Naive thymus-derived CD4-positive, alpha-beta T cell (primary cell): ENCODE results near the gene EIF4B. TPM values are rescaled to one million over a fixed set of nuclear protein-coding genes. Genes with fewer than 3 reads are reported as not detected.

Source experiments
- ATAC-seq: fragments of 150-1000 bp; cut with Tn5 transposase; 2 replicates; pipeline ENCODE4 v1.10.0; 2021; ENCODE audit warnings: mild to moderate bottlenecking, moderate library complexity
- CTCF ChIA-PET: fragments of 350-600 bp; sonication (Branson Sonifier 250); formaldehyde crosslinking; loops from one replicate; lab custom pipeline; 2021; ENCODE audit warnings: antibody characterized with exemption; lab: Charles Lee
- POLR2A ChIA-PET: fragments of 350-600 bp; sonication (Branson Sonifier 250); formaldehyde crosslinking; loops from one replicate; lab custom pipeline; 2021; ENCODE audit warnings: antibody characterized with exemption, inconsistent platforms; lab: Charles Lee
- DNase-seq, 9 donors: peaks; one replicate each; pipeline versions ENCODE4 v3.0.0 to v3.0.0-alpha.2; 2020 to 2022; ENCODE audit warnings: mixed read lengths in 1 of 9
- H3K27ac ChIP-seq: one replicate; pipeline ENCODE4 v1.7.0; 2013; ENCODE audit warnings: mild to moderate bottlenecking, low read depth, low read length, moderate library complexity
- H3K27me3 ChIP-seq, 2 donors: one replicate each; pipeline ENCODE4 v1.7.0; 2013; ENCODE audit warnings: low read length in 2 of 2, mild to moderate bottlenecking in 2 of 2, moderate library complexity in 2 of 2; ENCODE audit not compliant: control insufficient read depth in 2 of 2, insufficient read depth in 2 of 2
- H3K36me3 ChIP-seq, 3 experiments: 1 replicate in 2 of 3; 2 replicates in 1 of 3; pipeline ENCODE4 v1.7.0; 2013; ENCODE audit warnings: low read length in 3 of 3, mild to moderate bottlenecking in 3 of 3, moderate library complexity in 1 of 3; ENCODE audit not compliant: insufficient read depth in 3 of 3, control insufficient read depth in 2 of 3
- H3K4me1 ChIP-seq, 2 donors: one replicate each; pipeline ENCODE4 v1.7.0; 2013; ENCODE audit warnings: low read length in 2 of 2, mild to moderate bottlenecking in 2 of 2, moderate library complexity in 1 of 2; ENCODE audit not compliant: control insufficient read depth in 2 of 2, insufficient read depth in 2 of 2
- H3K4me3 ChIP-seq: 2 replicates; pipeline ENCODE4 v1.7.0; 2013; ENCODE audit warnings: mild to moderate bottlenecking, low read length
- H3K9me3 ChIP-seq, 3 experiments: 1 replicate in 2 of 3; 2 replicates in 1 of 3; pipeline ENCODE4 v1.7.0; 2013; ENCODE audit warnings: low read length in 3 of 3; ENCODE audit not compliant: control insufficient read depth in 2 of 3
- H3K27ac Mint-ChIP-seq, 9 donors: one replicate each; pipeline ENCODE4 v1.8.0; 2020 to 2022; ENCODE audit warnings: mixed read lengths in 9 of 9, mild to moderate bottlenecking in 8 of 9, moderate library complexity in 5 of 9, inconsistent platforms in 2 of 9
- H3K27me3 Mint-ChIP-seq, 5 donors: one replicate each; pipeline ENCODE4 v1.8.0; 2021 to 2022; ENCODE audit warnings: mixed read lengths in 5 of 5, mild to moderate bottlenecking in 1 of 5
- H3K36me3 Mint-ChIP-seq, 5 donors: one replicate each; pipeline ENCODE4 v1.8.0; 2020 to 2022; ENCODE audit warnings: mixed read lengths in 5 of 5, mild to moderate bottlenecking in 3 of 5, inconsistent platforms in 1 of 5
- H3K4me1 Mint-ChIP-seq, 7 donors: one replicate each; pipeline ENCODE4 v1.8.0; 2020 to 2022; ENCODE audit warnings: mixed read lengths in 7 of 7, mild to moderate bottlenecking in 3 of 7, inconsistent platforms in 1 of 7
- H3K4me3 Mint-ChIP-seq, 10 donors: one replicate each; pipeline ENCODE4 v1.8.0; 2020 to 2022; ENCODE audit warnings: mild to moderate bottlenecking in 10 of 10, mixed read lengths in 10 of 10, moderate library complexity in 6 of 10, inconsistent platforms in 2 of 10
- H3K9me3 Mint-ChIP-seq, 11 donors: one replicate each; pipeline ENCODE4 v1.8.0; 2020 to 2022; ENCODE audit warnings: mixed read lengths in 11 of 11, mild to moderate bottlenecking in 4 of 11, inconsistent platforms in 1 of 11, moderate library complexity in 1 of 11
- intact Hi-C, 2 donors: fragments of 100-400 bp; cut with micrococcal nuclease; formaldehyde crosslinking; loops; one replicate each; pipeline ENCODE4 v1.15.1; 2023
- polyA plus RNA-seq, 2 donors: library from polyadenylated mRNA; unstranded; fragments of 300-500 nt; fragmentation: Illumina TruSeq; gene quantifications; one replicate each; pipeline ENCODE4 v1.2.3, GENCODE V29; 2021
- total RNA-seq, 6 experiments: library from RNA in 5 of 6; stranded (reverse) in 5 of 6; gene quantifications; 1 replicate in 5 of 6; 2 replicates in 1 of 6; pipeline ENCODE4 v1.2.3 and lab custom pipeline; 2021 to 2026

EIF4B gene
- total and polyA plus RNA-seq, 7 experiments from 2014 or later: 134 to 919 (median 613) TPM

DNA sequence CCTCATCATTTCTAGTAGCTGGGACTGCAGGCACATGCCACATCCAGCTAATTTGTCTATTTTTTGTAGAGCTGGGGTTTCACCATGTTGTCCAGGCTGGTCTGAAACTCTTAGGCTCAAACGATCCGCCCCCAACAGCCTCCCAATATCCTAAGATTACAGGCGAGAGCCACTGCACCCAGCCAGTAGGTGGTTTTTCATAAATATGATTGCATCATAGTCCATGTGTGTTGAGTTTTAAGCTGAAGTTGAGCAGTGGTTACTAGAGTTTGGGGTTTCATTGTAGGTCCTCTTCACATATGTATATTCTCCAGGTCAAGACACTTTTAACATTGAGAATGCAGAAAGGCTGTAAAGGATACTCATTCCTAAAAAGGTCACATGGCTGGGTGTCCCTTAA, 30.5 kb downstream of the EIF4B start:
- Histone ChIP-seq H3K4me1 (peaks cover 0 to 6% of the 10 kb centered on the region in 2 donors), H3K9me3 (no peaks in the 10 kb centered on the region), H3K27ac (no peak overlapping the region), H3K36me3 (peaks cover 14 to 69% (median 48%) of the 10 kb centered on the region in 3 experiments), H3K4me3 (no peak overlapping the region), H3K27me3 (no peaks in the 10 kb centered on the region)
- intact Hi-C loops: no loop called here
- Mint-ChIP-seq H3K4me1 (peaks cover 12 to 32% (median 13%) of the 10 kb centered on the region in 7 donors), H3K4me3 (no peak overlapping the region), H3K27me3 (no peaks in the 10 kb centered on the region), H3K27ac (no peak overlapping the region), H3K36me3 (peaks cover 14 to 45% (median 26%) of the 10 kb centered on the region in 5 donors), H3K9me3 (no peaks in the 10 kb centered on the region)
- CTCF ChIA-PET: interaction anchor here (0.6 to 1.5 kb wide), 2 partner anchors 9 to 144 kb away, joined by 5 read pairs; no protein-coding TSS in a partner anchor
- POLR2A ChIA-PET: interaction anchor here (0.7 to 0.8 kb wide), 2 partner anchors 17 to 248 kb away, joined by 3 read pairs; no protein-coding TSS in a partner anchor
- ATAC-seq (no peak), DNase-seq (no peak)

DNA sequence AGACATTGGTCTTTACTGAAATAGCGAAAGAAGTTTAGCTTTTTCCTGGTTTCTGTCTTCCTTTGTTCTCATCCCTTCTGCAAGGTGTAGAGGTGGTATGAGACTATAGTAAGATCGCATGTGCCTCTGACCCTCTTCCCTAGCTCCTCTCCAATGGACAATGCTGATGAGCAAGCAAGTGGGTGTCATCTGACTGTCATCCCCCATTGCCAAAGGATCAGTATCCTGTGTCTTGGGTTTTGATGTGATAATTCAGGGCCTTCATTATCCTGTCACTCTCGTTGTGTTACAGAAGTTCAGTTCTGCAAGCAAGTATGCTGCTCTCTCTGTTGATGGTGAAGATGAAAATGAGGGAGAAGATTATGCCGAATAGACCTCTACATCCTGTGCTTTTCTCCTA, 33.6 kb downstream of the EIF4B start:
- H3K36me3 Mint-ChIP-seq: peaks cover 4 to 36% (median 15%) of the 10 kb centered on the region in 5 donors

DNA sequence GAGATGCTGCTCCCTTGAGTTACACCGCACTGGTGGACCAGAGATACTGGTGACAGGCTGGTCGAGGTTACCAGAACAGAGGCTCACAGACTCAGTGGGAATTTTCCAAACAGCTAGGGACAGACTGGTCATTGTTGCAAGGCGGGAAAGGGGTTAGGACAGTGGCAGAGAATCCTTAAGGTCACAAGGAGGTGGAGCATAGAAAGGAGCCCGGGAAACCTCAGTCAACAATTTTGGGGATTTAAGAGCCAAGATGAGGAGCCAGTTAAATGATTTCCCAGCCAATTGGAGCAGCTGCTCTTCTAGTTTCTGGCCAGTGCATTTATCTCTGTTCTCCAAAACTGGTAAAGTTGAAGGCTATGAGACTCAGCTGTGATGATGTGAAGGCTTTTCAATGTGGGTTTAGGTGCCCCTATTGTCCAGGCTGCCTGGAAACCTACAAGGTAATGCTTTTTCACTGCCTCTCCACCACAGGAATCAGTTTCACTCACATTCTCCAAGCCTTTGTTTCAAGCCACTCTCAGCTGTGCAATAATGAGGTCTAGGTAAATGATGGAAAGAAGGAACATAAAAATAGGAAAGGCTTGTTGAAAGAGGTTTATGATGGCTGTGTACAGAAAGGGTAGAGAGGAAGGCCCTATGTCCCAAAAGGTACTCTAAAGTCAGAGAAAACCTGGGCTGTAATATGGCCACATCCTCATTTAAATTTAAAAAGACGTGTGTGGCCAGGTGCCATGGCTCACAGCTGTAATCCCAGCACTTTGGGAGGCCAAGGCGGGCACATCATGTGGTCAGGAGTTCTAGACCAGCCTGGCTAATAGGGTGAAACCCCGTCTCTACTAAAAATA, 36.6 kb downstream of the EIF4B start:
- Mint-ChIP-seq H3K27ac (peak overlapping the region in 4 of 9 donors; percentile 11 to 76 (median 54)), H3K36me3 (peaks cover 4 to 26% (median 11%) of the 10 kb centered on the region in 5 donors), H3K27me3 (peaks cover 0 to 13% (median 0%) of the 10 kb centered on the region in 5 donors), H3K4me3 (peak overlapping the region in 1 of 10 donors; percentile 23), H3K9me3 (no peaks in the 10 kb centered on the region), H3K4me1 (peaks cover 13 to 30% (median 25%) of the 10 kb centered on the region in 7 donors)
- H3K9me3 ChIP-seq: no peaks in the 10 kb centered on the region
- DNase-seq: no peak
- ChIA-PET POLR2A (interaction anchor here (1.2 to 1.3 kb wide), 2 partner anchors 36 to 37 kb away, joined by 4 read pairs; partner anchors contain the start of genes EIF4B and SPRYD3), CTCF (interaction anchor here (1.3 kb wide), 1 partner anchor 36 kb away, joined by 3 read pairs; the partner anchor contains the start of gene SPRYD3)
- H3K4me3 ChIP-seq: no peak overlapping the region
- ATAC-seq: no peak
- no peaks in the 10 kb centered on the region for H3K27me3 ChIP-seq
- peaks cover 9 to 13% of the 10 kb centered on the region in 2 donors for H3K4me1 ChIP-seq
- H3K36me3 ChIP-seq: peaks cover under 1 to 21% (median 18%) of the 10 kb centered on the region in 3 experiments
- no peak overlapping the region for H3K27ac ChIP-seq
- intact Hi-C loops: no loop called here

More for the DNA sequence above, 33.6 kb downstream of the EIF4B start:
- Mint-ChIP-seq H3K9me3 (no peaks in the 10 kb centered on the region), H3K27ac (peak overlapping the region in 4 of 9 donors; percentile 14 to 51 (median 42)), H3K4me1 (peaks cover 11 to 21% (median 13%) of the 10 kb centered on the region in 7 donors), H3K4me3 (no peak overlapping the region), H3K27me3 (peaks cover 0 to 1% (median 0%) of the 10 kb centered on the region in 5 donors)
- H3K4me3 ChIP-seq: no peak overlapping the region
- intact Hi-C loops: no loop called here
- peak overlapping the region; percentile 14 for H3K27ac ChIP-seq
- ChIA-PET POLR2A (interaction anchor here (0.7 to 1.1 kb wide), 2 partner anchors 25 to 39 kb away, joined by 3 read pairs; partner anchors contain the start of gene SPRYD3), CTCF (interaction anchor here (0.6 to 2.3 kb wide), 3 partner anchors 40 to 1221 kb away, joined by 3 to 11 read pairs (median 4); partner anchors contain the start of gene SPRYD3)
- DNase-seq (no peak), ATAC-seq (no peak)
- H3K36me3 ChIP-seq: peaks cover 6 to 45% (median 34%) of the 10 kb centered on the region in 3 experiments
- peaks cover 0 to 6% of the 10 kb centered on the region in 2 donors for H3K4me1 ChIP-seq
- H3K9me3 ChIP-seq: no peaks in the 10 kb centered on the region
- no peaks in the 10 kb centered on the region for H3K27me3 ChIP-seq

DNA sequence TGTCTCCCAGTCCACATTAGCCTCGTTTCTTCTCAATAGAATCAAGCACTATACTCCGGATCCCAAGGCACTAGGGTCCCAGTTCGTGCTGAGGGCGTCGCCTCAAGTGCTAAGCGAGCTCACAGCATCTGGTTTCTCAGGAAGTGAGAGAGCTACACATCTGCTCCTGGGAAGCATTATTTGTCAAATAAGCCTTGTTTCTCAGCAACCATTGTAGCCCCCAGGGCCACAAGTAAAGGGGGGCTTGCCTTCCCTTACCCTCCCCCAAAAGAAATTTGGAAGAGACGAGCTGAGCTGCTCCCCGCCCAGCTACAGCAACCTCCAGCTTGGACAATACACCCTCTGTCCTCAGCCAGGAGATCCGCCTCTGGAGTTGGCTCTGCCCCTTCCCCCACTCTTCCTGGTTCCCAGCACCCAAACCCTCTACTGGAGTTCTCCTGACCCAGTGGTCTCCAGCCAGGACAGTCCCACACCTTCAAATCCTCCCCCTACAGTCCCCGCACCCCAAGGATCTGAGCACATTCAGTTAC, 37.9 kb downstream of the EIF4B start:
- peaks cover 0 to 13% (median 0%) of the 10 kb centered on the region in 5 donors for H3K27me3 Mint-ChIP-seq
- Histone ChIP-seq H3K4me1 (peaks cover 8 to 9% of the 10 kb centered on the region in 2 donors), H3K27ac (no peak overlapping the region), H3K36me3 (peaks cover 0 to 12% (median 9%) of the 10 kb centered on the region in 3 experiments), H3K4me3 (no peak overlapping the region), H3K9me3 (no peaks in the 10 kb centered on the region), H3K27me3 (no peaks in the 10 kb centered on the region)
- ChIA-PET POLR2A (interaction anchor here (1.2 to 2.4 kb wide), 3 partner anchors 10 to 38 kb away, joined by 3 to 16 read pairs (median 8); partner anchors contain the start of genes EIF4B and SPRYD3), CTCF (interaction anchor here (1.3 kb wide), 1 partner anchor 35 kb away, joined by 3 read pairs; the partner anchor contains the start of gene SPRYD3)
- peaks cover 0 to 19% (median under 1%) of the 10 kb centered on the region in 5 donors for H3K36me3 Mint-ChIP-seq
- peak overlapping the region in 3 of 9 donors; percentile 21 to 71 (median 25) for H3K27ac Mint-ChIP-seq
- no peak for DNase-seq
- no peak for ATAC-seq
- intact Hi-C loops: no loop called here
- no peaks in the 10 kb centered on the region for H3K9me3 Mint-ChIP-seq
- H3K4me1 Mint-ChIP-seq: peaks cover 2 to 25% (median 15%) of the 10 kb centered on the region in 7 donors
- H3K4me3 Mint-ChIP-seq: no peak overlapping the region

DNA sequence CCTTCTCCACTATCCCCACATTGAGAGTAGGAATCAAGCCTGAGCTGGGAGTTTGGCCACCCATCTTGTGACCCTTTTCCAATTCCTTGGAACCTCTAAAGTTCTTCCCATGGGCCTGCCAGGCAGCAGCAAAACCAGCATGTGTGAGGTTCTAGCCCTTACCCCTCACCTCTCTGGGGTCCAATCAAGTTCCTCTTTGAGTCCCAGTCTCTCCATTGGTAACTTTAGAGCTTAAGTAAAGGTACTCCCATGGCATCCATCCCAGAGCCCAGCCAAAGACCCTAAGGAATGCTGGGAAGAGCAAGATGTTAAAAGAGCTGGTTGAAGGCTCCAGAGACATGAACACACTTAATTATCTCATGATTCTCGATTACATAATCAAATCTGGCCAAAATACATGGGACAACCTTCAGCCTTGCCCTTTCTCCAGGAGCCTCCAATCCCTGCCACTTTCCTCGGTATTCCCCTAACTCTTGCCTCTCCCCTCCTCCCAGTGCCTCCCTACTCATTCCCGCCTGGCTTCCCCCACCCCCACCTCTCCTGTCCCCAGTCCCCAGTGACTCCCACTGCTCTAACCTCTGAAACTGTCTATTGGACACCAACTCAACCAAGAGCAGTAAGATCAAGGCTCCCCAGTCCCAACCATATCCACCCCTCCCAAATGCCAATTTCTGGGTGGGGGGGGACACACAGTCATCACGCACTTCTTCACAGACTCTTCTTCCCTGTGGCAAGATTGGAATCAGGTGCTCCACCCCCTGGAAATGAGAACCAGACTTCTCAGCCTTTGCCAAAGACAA, 38.8 kb downstream of the EIF4B start:
- Mint-ChIP-seq H3K4me1 (peaks cover 0 to 24% (median 13%) of the 10 kb centered on the region in 7 donors), H3K36me3 (peaks cover 0 to 12% (median 0%) of the 10 kb centered on the region in 5 donors), H3K27me3 (peaks cover 0 to 13% (median 0%) of the 10 kb centered on the region in 5 donors), H3K27ac (peak overlapping the region in 3 of 9 donors; percentile 25 to 81 (median 71)), H3K4me3 (peak overlapping the region in 9 of 10 donors; percentile 18 to 99 (median 95)), H3K9me3 (no peaks in the 10 kb centered on the region)
- H3K27me3 ChIP-seq: no peaks in the 10 kb centered on the region
- peaks cover 7 to 9% of the 10 kb centered on the region in 2 donors for H3K4me1 ChIP-seq
- ChIA-PET CTCF (interaction anchor here (0.7 to 2.1 kb wide), 2 partner anchors 9 to 276 kb away, joined by 3 to 5 read pairs; partner anchors contain the start of gene AAAS), POLR2A (interaction anchor here (0.7 to 3.9 kb wide), 5 partner anchors 9 to 39 kb away, joined by 3 to 24 read pairs (median 8); partner anchors contain the start of genes EIF4B and SPRYD3)
- H3K27ac ChIP-seq: no peak overlapping the region
- no peak overlapping the region for H3K4me3 ChIP-seq
- no peaks in the 10 kb centered on the region for H3K9me3 ChIP-seq
- H3K36me3 ChIP-seq: peaks cover 0 to 3% (median 0%) of the 10 kb centered on the region in 3 experiments
- DNase-seq (no peak), ATAC-seq (no peak)
- intact Hi-C loops: no loop called here
